Spleen (tissue), 7 donors: Measurements from ENCODE around the gene NDUFS8.

Experiments used
- POLR2A ChIP-seq, 3 donors: fragments of 450-650 bp; IDR thresholded peaks; one replicate each; pipeline ENCODE4 v1.5.1; 2017; ENCODE audit warnings: antibody characterized with exemption in 3 of 3, mild to moderate bottlenecking in 1 of 3
- TF ChIP-seq, protein P1 (sequence below), 11 experiments: fragments of 200-600 bp in 7 of 11; fragments of 450-650 bp in 4 of 11; sonication (generic) in 4 of 11; IDR thresholded peaks in 8 of 11; conservative IDR thresholded peaks in 3 of 11; 1 replicate in 7 of 11; 2 replicates in 4 of 11; pipeline versions ENCODE4 v1.4.0 to v1.8.0; 2016 to 2021; ENCODE audit warnings: antibody characterized with exemption in 11 of 11, inconsistent platforms in 4 of 11, mild to moderate bottlenecking in 1 of 11
- donor health status: DM: no; HTN: no; CAD: no; lungs with moderate emphysema.
- donor health status: DM: no; HTN: no; CAD: no.
- donor health status: DM: no; HTN: no; CAD: no.

- TF ChIP-seq, protein P1, sequence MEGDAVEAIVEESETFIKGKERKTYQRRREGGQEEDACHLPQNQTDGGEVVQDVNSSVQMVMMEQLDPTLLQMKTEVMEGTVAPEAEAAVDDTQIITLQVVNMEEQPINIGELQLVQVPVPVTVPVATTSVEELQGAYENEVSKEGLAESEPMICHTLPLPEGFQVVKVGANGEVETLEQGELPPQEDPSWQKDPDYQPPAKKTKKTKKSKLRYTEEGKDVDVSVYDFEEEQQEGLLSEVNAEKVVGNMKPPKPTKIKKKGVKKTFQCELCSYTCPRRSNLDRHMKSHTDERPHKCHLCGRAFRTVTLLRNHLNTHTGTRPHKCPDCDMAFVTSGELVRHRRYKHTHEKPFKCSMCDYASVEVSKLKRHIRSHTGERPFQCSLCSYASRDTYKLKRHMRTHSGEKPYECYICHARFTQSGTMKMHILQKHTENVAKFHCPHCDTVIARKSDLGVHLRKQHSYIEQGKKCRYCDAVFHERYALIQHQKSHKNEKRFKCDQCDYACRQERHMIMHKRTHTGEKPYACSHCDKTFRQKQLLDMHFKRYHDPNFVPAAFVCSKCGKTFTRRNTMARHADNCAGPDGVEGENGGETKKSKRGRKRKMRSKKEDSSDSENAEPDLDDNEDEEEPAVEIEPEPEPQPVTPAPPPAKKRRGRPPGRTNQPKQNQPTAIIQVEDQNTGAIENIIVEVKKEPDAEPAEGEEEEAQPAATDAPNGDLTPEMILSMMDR (IDR thresholded peaks at IDR 0.05 in 8 of 11, conservative IDR thresholded peaks at IDR 0.05 in 3 of 11) = no peak
- no peak for TF ChIP-seq POLR2A (IDR thresholded peaks at IDR 0.05)
Observed at GRCh38 chr11:68081691-68082090, 51.2 kb downstream of the NDUFS8 start.
